DND-41 (cell line): Measurements from ENCODE around the gene PDSS1.

Experiments used
- CTCF ChIP-seq: IDR thresholded peaks from 2 replicates; pipeline ENCODE4 v1.5.1; 2012; ENCODE audit warnings: borderline replicate concordance, low read length, moderate library complexity, mild to moderate bottlenecking; ENCODE audit not compliant: poor library complexity, severe bottlenecking; ENCODE audit errors: extremely low read depth
- EZH2 ChIP-seq: IDR thresholded peaks from 3 replicates; pipeline ENCODE4 v1.6.1; 2012; ENCODE audit warnings: borderline replicate concordance, low read depth, mild to moderate bottlenecking, moderate library complexity, low read length, inconsistent platforms; ENCODE audit not compliant: severe bottlenecking

GRCh38 chr10:26653004-26653403, 44.5 kb upstream of the PDSS1 start:
- TF ChIP-seq CTCF, result no peak
- TF ChIP-seq EZH2, result no peak
